WTC11 (cell line): ENCODE results near the gene MIER1. TPM values are rescaled to one million over a fixed set of nuclear protein-coding genes. Genes with fewer than 3 reads are reported as not detected.
A peak's percentile ranks its signal among the peaks of the same experiment; 100 is the strongest.

Experiments
- ATAC-seq: fragments of 200-7000 bp; cut with Tn5 transposase; 2 replicates; pipeline ENCODE4 v1.10.0; 2021; ENCODE audit warnings: mild to moderate bottlenecking, moderate library complexity
- CTCF ChIA-PET: fragments of 300-600 bp; sonication (Branson Sonifier 250); formaldehyde crosslinking; loops from one replicate; lab custom pipeline; 2021; ENCODE audit warnings: antibody characterized with exemption; lab: Charles Lee
- POLR2A ChIA-PET: fragments of 350-600 bp; sonication (Branson Sonifier 250); formaldehyde crosslinking; loops from one replicate; lab custom pipeline; 2021; ENCODE audit warnings: antibody characterized with exemption; lab: Charles Lee
- DNase-seq: peaks from one replicate; pipeline ENCODE4 v3.0.0; 2021; ENCODE audit warnings: low spot score
- H3K27ac Mint-ChIP-seq: 2 replicates; pipeline ENCODE4 v1.8.0; 2021; ENCODE audit warnings: mixed read lengths
- H3K27me3 Mint-ChIP-seq: 2 replicates; pipeline ENCODE4 v1.8.0; 2021; ENCODE audit warnings: low read depth, mild to moderate bottlenecking, moderate library complexity, mixed read lengths
- H3K36me3 Mint-ChIP-seq: 2 replicates; pipeline ENCODE4 v1.8.0; 2021; ENCODE audit warnings: mixed read lengths
- H3K4me1 Mint-ChIP-seq: 2 replicates; pipeline ENCODE4 v1.8.0; 2022; ENCODE audit warnings: mixed read lengths
- H3K4me3 Mint-ChIP-seq: 2 replicates; pipeline ENCODE4 v1.8.0; 2021; ENCODE audit warnings: mild to moderate bottlenecking, moderate library complexity, mixed read lengths
- H3K9me3 Mint-ChIP-seq: 2 replicates; pipeline ENCODE4 v1.8.0; 2021; ENCODE audit warnings: mixed read lengths
- GABPB1 ChIP-seq: sonication (generic); formaldehyde crosslinking; IDR thresholded peaks from 2 replicates; pipeline ENCODE4 v1.8.1; 2023; ENCODE audit warnings: mild to moderate bottlenecking, missing genetic modification reagents
- GRHL2 ChIP-seq: fragments of 250-450 bp; sonication (Bioruptor Pico); IDR thresholded peaks from 2 replicates; pipeline ENCODE4 v1.8.0; 2022; ENCODE audit warnings: mild to moderate bottlenecking, moderate library complexity; ENCODE audit not compliant: insufficient replicate concordance, severe bottlenecking
- GTF2I ChIP-seq: fragments of 250-450 bp; sonication (Bioruptor Pico); conservative IDR thresholded peaks from 2 replicates; pipeline ENCODE4 v1.4.0; 2021; ENCODE audit warnings: mild to moderate bottlenecking
- JUN ChIP-seq: sonication (generic); formaldehyde crosslinking; IDR thresholded peaks from 2 replicates; pipeline ENCODE4 v1.8.0; 2023; ENCODE audit warnings: mild to moderate bottlenecking, missing genetic modification reagents
- MYBL2 ChIP-seq: sonication (generic); formaldehyde crosslinking; IDR thresholded peaks from 2 replicates; pipeline ENCODE4 v1.8.1; 2023; ENCODE audit warnings: mild to moderate bottlenecking, moderate library complexity, missing genetic modification reagents
- NFATC4 ChIP-seq: fragments of 250-450 bp; sonication (Bioruptor Pico); IDR thresholded peaks from 2 replicates; pipeline ENCODE4 v1.9.0; 2021; ENCODE audit warnings: mild to moderate bottlenecking
- NFE2L1 ChIP-seq: sonication (generic); formaldehyde crosslinking; IDR thresholded peaks from 2 replicates; pipeline ENCODE4 v1.8.1; 2023; ENCODE audit warnings: missing genetic modification reagents
- OVOL2 ChIP-seq: fragments of 250-450 bp; sonication (Bioruptor Pico); IDR thresholded peaks from 2 replicates; pipeline ENCODE4 v1.9.0; 2021; ENCODE audit warnings: mild to moderate bottlenecking, borderline replicate concordance
- RORB ChIP-seq: fragments of 250-450 bp; sonication (Bioruptor Pico); IDR thresholded peaks from 2 replicates; pipeline ENCODE4 v1.9.0; 2021; ENCODE audit warnings: mild to moderate bottlenecking
- SOX15 ChIP-seq: fragments of 250-450 bp; sonication (Bioruptor Pico); IDR thresholded peaks from 2 replicates; pipeline ENCODE4 v1.9.0; 2021; ENCODE audit warnings: mild to moderate bottlenecking
- SP1 ChIP-seq: sonication (generic); formaldehyde crosslinking; conservative IDR thresholded peaks from 2 replicates; pipeline ENCODE4 v1.8.1; 2022; ENCODE audit warnings: missing genetic modification reagents
- ZNF138 ChIP-seq: sonication (generic); formaldehyde crosslinking; conservative IDR thresholded peaks from 2 replicates; pipeline ENCODE4 v1.8.1; 2022; ENCODE audit warnings: mild to moderate bottlenecking, moderate library complexity, missing genetic modification reagents
- ZNF219 ChIP-seq: sonication (generic); formaldehyde crosslinking; IDR thresholded peaks from 2 replicates; pipeline ENCODE4 v1.8.0; 2023; ENCODE audit warnings: missing genetic modification reagents, mild to moderate bottlenecking, borderline replicate concordance
- ZNF423 ChIP-seq: fragments of 250-450 bp; sonication (Bioruptor Pico); IDR thresholded peaks from 2 replicates; pipeline ENCODE4 v2.1.2; 2022; ENCODE audit warnings: mild to moderate bottlenecking, moderate library complexity
- total RNA-seq: library from RNA; stranded (reverse); gene quantifications from 3 replicates; pipeline ENCODE4 v1.2.3, GENCODE V29; 2021
- TF ChIP-seq, protein P1 (sequence below): sonication (generic); formaldehyde crosslinking; IDR thresholded peaks from 2 replicates; pipeline ENCODE4 v1.8.0; 2022; ENCODE audit warnings: mild to moderate bottlenecking, missing genetic modification reagents
- TF ChIP-seq, protein P2 (sequence below): fragments of 200-600 bp; IDR thresholded peaks from 2 replicates; pipeline ENCODE4 v1.8.0; 2022; ENCODE audit warnings: antibody characterized with exemption
- TF ChIP-seq, protein P3 (sequence below): sonication (generic); formaldehyde crosslinking; IDR thresholded peaks from 2 replicates; pipeline ENCODE4 v1.8.0; 2023; ENCODE audit warnings: missing genetic modification reagents
- TF ChIP-seq, protein P4 (sequence below): sonication (generic); formaldehyde crosslinking; conservative IDR thresholded peaks from 2 replicates; pipeline ENCODE4 v1.8.1; 2022; ENCODE audit warnings: mild to moderate bottlenecking, missing genetic modification reagents

The MIER1 gene
- total RNA-seq, 1 experiment from 2014 or later = 31.0 TPM

DNA sequence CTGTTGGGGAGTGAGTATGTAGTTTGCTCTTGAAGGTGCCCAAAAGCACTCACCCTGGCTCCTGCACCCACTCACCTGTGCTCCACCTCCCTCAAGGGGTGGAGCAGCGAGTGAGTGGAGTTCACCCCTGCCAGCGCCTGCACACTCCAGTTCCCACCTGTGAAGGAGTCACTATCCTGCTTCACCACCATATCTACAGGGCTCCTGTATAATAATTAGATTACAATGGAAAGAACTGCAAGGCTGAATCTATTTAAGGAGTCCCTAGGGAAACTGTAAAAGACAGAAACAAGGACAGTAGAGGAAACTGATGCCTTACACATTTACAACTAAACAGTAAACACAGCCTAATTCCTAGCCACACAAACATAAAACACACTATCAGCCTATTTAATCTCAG is 4.2 kb upstream of the MIER1 start:
- Mint-ChIP-seq H3K4me3 (no peak overlapping the region), H3K27me3 (no peaks in the 10 kb centered on the region), H3K4me1 (peaks cover 17% of the 10 kb centered on the region), H3K27ac (no peak overlapping the region), H3K9me3 (peaks cover 9% of the 10 kb centered on the region), H3K36me3 (peaks cover 16% of the 10 kb centered on the region)
- ATAC-seq = no peak
- ChIA-PET CTCF (no interaction called here), POLR2A (no interaction called here)
- DNase-seq = no peak
- no peak for TF ChIP-seq MYBL2 (CRISPR knock-in tag)
- no peak for TF ChIP-seq JUN (CRISPR knock-in tag)
- no peak for TF ChIP-seq ZNF423 (CRISPR knock-in tag)
- TF ChIP-seq, protein P1, sequence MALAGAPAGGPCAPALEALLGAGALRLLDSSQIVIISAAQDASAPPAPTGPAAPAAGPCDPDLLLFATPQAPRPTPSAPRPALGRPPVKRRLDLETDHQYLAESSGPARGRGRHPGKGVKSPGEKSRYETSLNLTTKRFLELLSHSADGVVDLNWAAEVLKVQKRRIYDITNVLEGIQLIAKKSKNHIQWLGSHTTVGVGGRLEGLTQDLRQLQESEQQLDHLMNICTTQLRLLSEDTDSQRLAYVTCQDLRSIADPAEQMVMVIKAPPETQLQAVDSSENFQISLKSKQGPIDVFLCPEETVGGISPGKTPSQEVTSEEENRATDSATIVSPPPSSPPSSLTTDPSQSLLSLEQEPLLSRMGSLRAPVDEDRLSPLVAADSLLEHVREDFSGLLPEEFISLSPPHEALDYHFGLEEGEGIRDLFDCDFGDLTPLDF (CRISPR knock-in tag) = no peak
- TF ChIP-seq, protein P2, sequence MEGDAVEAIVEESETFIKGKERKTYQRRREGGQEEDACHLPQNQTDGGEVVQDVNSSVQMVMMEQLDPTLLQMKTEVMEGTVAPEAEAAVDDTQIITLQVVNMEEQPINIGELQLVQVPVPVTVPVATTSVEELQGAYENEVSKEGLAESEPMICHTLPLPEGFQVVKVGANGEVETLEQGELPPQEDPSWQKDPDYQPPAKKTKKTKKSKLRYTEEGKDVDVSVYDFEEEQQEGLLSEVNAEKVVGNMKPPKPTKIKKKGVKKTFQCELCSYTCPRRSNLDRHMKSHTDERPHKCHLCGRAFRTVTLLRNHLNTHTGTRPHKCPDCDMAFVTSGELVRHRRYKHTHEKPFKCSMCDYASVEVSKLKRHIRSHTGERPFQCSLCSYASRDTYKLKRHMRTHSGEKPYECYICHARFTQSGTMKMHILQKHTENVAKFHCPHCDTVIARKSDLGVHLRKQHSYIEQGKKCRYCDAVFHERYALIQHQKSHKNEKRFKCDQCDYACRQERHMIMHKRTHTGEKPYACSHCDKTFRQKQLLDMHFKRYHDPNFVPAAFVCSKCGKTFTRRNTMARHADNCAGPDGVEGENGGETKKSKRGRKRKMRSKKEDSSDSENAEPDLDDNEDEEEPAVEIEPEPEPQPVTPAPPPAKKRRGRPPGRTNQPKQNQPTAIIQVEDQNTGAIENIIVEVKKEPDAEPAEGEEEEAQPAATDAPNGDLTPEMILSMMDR = no peak
- TF ChIP-seq NFATC4 (CRISPR knock-in tag) = no peak
- no peak for TF ChIP-seq OVOL2 (CRISPR knock-in tag)
- TF ChIP-seq, protein P3, sequence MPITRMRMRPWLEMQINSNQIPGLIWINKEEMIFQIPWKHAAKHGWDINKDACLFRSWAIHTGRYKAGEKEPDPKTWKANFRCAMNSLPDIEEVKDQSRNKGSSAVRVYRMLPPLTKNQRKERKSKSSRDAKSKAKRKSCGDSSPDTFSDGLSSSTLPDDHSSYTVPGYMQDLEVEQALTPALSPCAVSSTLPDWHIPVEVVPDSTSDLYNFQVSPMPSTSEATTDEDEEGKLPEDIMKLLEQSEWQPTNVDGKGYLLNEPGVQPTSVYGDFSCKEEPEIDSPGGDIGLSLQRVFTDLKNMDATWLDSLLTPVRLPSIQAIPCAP (CRISPR knock-in tag) = no peak
- TF ChIP-seq ZNF138 = no peak
- no peak for TF ChIP-seq NFE2L1 (CRISPR knock-in tag)

DNA sequence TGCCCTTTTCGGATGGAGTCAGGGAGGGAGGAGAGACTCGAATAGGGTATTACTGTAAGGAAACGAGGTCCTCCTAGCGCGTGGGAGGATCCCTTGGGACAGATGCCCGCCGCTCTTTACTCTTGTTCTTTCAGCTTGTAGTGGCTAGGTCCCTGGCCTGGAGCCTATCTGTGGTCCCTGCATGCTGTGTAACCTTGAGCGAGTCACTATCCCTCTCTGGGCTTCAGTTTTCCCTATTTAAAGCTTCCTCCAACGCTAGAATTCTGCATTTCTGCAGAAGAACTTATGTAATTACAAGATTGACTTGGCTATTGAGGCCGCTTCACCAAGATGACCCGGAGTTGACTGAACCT is 744 bp downstream of the MIER1 start:
- Mint-ChIP-seq H3K27me3 (no peaks in the 10 kb centered on the region), H3K4me1 (peaks cover 37% of the 10 kb centered on the region), H3K36me3 (no peaks in the 10 kb centered on the region), H3K9me3 (no peaks in the 10 kb centered on the region), H3K4me3 (peak overlapping the region; percentile 93), H3K27ac (peak overlapping the region; percentile 98)
- ATAC-seq = peak; percentile 1
- CTCF ChIA-PET = interaction anchor here (0.7 to 2.1 kb wide), 5 partner anchors 9 to 224 kb away, joined by 3 to 6 read pairs (median 4); partner anchors contain the start of gene DYNLT5
- no peak for DNase-seq
- POLR2A ChIA-PET = interaction anchor here (0.6 to 1.9 kb wide), 3 partner anchors 8 to 128 kb away, joined by 5 to 8 read pairs (median 6); partner anchors contain the start of gene SLC35D1
- peak; percentile 87 for TF ChIP-seq GTF2I (CRISPR knock-in tag)
- TF ChIP-seq, protein P4, sequence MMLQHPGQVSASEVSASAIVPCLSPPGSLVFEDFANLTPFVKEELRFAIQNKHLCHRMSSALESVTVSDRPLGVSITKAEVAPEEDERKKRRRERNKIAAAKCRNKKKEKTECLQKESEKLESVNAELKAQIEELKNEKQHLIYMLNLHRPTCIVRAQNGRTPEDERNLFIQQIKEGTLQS (CRISPR knock-in tag) = no peak

DNA sequence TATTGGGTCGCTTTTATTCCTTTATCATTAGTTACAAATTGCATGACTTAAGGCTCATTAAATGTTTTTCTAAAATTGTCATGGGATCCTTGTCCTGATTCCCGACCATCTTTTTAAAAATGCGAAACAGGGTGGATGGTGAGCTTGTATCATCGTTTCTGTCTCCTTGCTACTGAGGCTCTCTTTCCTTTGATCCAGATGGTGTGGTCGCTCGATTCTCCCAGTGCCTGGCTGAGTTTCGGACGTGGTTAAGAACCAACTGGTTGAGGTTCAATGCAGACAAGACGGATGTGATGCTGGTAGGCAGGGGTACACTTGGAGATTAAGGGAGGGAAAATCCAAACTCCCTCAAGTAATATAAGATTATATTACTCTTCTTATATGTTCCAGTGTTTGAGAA is 1.2 kb downstream of the MIER1 start:
- POLR2A ChIA-PET = interaction anchor here (1.3 to 1.9 kb wide), 2 partner anchors 8 to 128 kb away, joined by 5 to 6 read pairs; partner anchors contain the start of gene SLC35D1
- no peak for ATAC-seq
- H3K4me1 Mint-ChIP-seq = peaks cover 37% of the 10 kb centered on the region
- DNase-seq = no peak
- H3K27ac Mint-ChIP-seq = peak overlapping the region; percentile 98
- CTCF ChIA-PET = interaction anchor here (2.1 kb wide), 1 partner anchor 223 kb away, joined by 6 read pairs; no protein-coding TSS in a partner anchor
- no peaks in the 10 kb centered on the region for H3K27me3 Mint-ChIP-seq
- no peaks in the 10 kb centered on the region for H3K36me3 Mint-ChIP-seq
- TF ChIP-seq, protein P1 (CRISPR knock-in tag) = no peak
- no peak for TF ChIP-seq GABPB1 (CRISPR knock-in tag)
- TF ChIP-seq ZNF219 (CRISPR knock-in tag) = no peak
- TF ChIP-seq SOX15 (CRISPR knock-in tag) = no peak
- no peaks in the 10 kb centered on the region for H3K9me3 Mint-ChIP-seq
- peak overlapping the region; percentile 93 for H3K4me3 Mint-ChIP-seq

DNA sequence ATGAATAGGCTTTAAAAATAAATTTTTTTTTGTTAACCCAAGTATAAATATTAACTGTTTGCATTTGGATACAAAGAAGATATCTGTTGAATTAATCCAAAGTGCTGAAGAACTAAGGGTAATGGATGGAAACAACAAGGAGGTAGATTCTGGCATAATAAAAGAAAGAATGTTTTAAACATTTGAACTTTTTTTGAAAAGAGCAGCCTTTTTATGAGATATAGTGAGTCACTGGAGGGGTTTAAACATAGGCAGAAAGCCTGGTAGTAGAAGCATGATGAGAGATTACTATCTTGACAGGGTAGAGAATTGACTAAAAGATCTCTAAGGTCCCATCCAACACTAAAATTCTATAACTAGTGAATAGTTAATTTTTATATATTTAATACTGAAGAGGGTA is 2.7 kb downstream of the MIER1 start:
- ATAC-seq (no peak), DNase-seq (no peak)
- Mint-ChIP-seq H3K27ac (no peak overlapping the region), H3K27me3 (no peaks in the 10 kb centered on the region), H3K9me3 (no peaks in the 10 kb centered on the region), H3K4me3 (no peak overlapping the region), H3K4me1 (peaks cover 42% of the 10 kb centered on the region), H3K36me3 (no peaks in the 10 kb centered on the region)
- ChIA-PET CTCF (no interaction called here), POLR2A (no interaction called here)
- no peak for TF ChIP-seq RORB (CRISPR knock-in tag)
- no peak for TF ChIP-seq SP1 (CRISPR knock-in tag)
- no peak for TF ChIP-seq GRHL2 (CRISPR knock-in tag)
